H1 (cell line): ENCODE measurements around the gene RPL12. TPM values are rescaled to one million over a fixed set of nuclear protein-coding genes. Genes with fewer than 3 reads are reported as not detected.
A peak's percentile ranks its signal among the peaks of the same experiment; 100 is the strongest.

Source experiments
- CTCF ChIA-PET: fragments of 300-600 bp; sonication (Branson Sonifier 250); formaldehyde crosslinking; loops from one replicate; lab custom pipeline; 2021; ENCODE audit not compliant: partially characterized antibody; lab: Charles Lee
- POLR2A ChIA-PET: fragments of 300-600 bp; sonication (Branson Sonifier 250); formaldehyde crosslinking; loops from one replicate; lab custom pipeline; 2021; ENCODE audit warnings: inconsistent platforms; ENCODE audit not compliant: partially characterized antibody; lab: Charles Lee
- DNase-seq, 2 experiments: peaks; one replicate each; pipeline versions ENCODE4 v3.0.0 to v3.0.0-alpha.2; 2010 to 2022; ENCODE audit warnings: low spot score in 2 of 2, low read depth in 1 of 2, mixed read lengths in 1 of 2
- FAIRE-seq: peaks from 2 replicates; lab custom pipeline; 2011; peaks lifted over from hg19 to GRCh38; lab: Jason Lieb, UNC
- H2AFZ ChIP-seq: 2 replicates; pipeline ENCODE4 v1.8.1; 2012; ENCODE audit warnings: low read length, inconsistent platforms
- H2AK5ac ChIP-seq: 2 replicates; pipeline ENCODE4 v1.6.1; 2013; ENCODE audit warnings: low read depth, low read length
- H2BK120ac ChIP-seq: replicated peaks from 2 replicates; pipeline ENCODE3; 2013; ENCODE audit warnings: low read depth, low read length, inconsistent platforms
- H2BK12ac ChIP-seq: 2 replicates; pipeline ENCODE4 v1.6.1; 2013; ENCODE audit warnings: low read depth, low read length
- H2BK15ac ChIP-seq: 2 replicates; pipeline ENCODE4 v1.6.1; 2013; ENCODE audit warnings: low read length
- H2BK20ac ChIP-seq: 2 replicates; pipeline ENCODE4 v1.6.1; 2013; ENCODE audit warnings: low read length
- H2BK5ac ChIP-seq: 2 replicates; pipeline ENCODE4 v1.6.1; 2013; ENCODE audit warnings: low read depth, low read length
- H3K14ac ChIP-seq: 2 replicates; pipeline ENCODE4 v1.6.1; 2013; ENCODE audit warnings: inconsistent platforms; ENCODE audit not compliant: insufficient read length
- H3K18ac ChIP-seq: 2 replicates; pipeline ENCODE4 v1.6.1; 2013; ENCODE audit warnings: low read length; ENCODE audit errors: extremely low read depth
- H3K23ac ChIP-seq: 2 replicates; pipeline ENCODE4 v1.6.1; 2013; ENCODE audit warnings: inconsistent platforms; ENCODE audit not compliant: insufficient read length
- H3K23me2 ChIP-seq: 2 replicates; pipeline ENCODE4 v1.6.1; 2013; ENCODE audit warnings: low read depth, low read length
- H3K27ac ChIP-seq: 2 replicates; pipeline ENCODE4 v1.6.1; 2011; ENCODE audit warnings: low read depth, low read length, inconsistent platforms
- H3K27me3 ChIP-seq, 4 experiments: replicated peaks in 1 of 4; 1 replicate in 1 of 4; 2 replicates in 3 of 4; pipeline versions ENCODE4 v1.6.1 to v1.8.1; 2011 to 2013; ENCODE audit warnings: low read length in 3 of 4, mild to moderate bottlenecking in 3 of 4, inconsistent platforms in 2 of 4, mixed read lengths in 2 of 4, moderate library complexity in 1 of 4; ENCODE audit not compliant: control insufficient read depth in 3 of 4, insufficient read depth in 3 of 4; ENCODE audit errors: extremely low read depth in 1 of 4
- H3K36me3 ChIP-seq, 4 experiments: 2 replicates each; pipeline versions ENCODE4 v1.6.1 to v1.8.1; 2011 to 2013; ENCODE audit warnings: mild to moderate bottlenecking in 4 of 4, low read length in 3 of 4, moderate library complexity in 2 of 4, control low read depth in 1 of 4, inconsistent platforms in 1 of 4; ENCODE audit not compliant: insufficient read depth in 4 of 4, control insufficient read depth in 2 of 4
- H3K4ac ChIP-seq: replicated peaks from 2 replicates; pipeline ENCODE3; 2013; ENCODE audit warnings: low read length, low read depth, mixed read lengths, inconsistent platforms; ENCODE audit not compliant: insufficient read length
- H3K4me1 ChIP-seq, 4 experiments: replicated peaks in 1 of 4; 1 replicate in 1 of 4; 2 replicates in 3 of 4; pipeline versions ENCODE4 v1.6.1 to v1.8.1; 2011 to 2013; ENCODE audit warnings: low read length in 3 of 4, inconsistent platforms in 2 of 4, mixed read lengths in 1 of 4; ENCODE audit not compliant: insufficient read depth in 4 of 4, control insufficient read depth in 3 of 4
- H3K4me2 ChIP-seq, 2 experiments: 2 replicates each; pipeline versions ENCODE4 v1.6.1 to v1.8.1; 2011 to 2013; ENCODE audit warnings: low read depth in 2 of 2, low read length in 2 of 2, control low read depth in 1 of 2, inconsistent platforms in 1 of 2, mild to moderate bottlenecking in 1 of 2; ENCODE audit not compliant: insufficient read depth in 1 of 2
- H3K4me3 ChIP-seq, 4 experiments: fragments of 200-600, 300-600 bp in 1 of 4; sonication (generic), shearing (Covaris generic), sonication (Bioruptor Twin) in 1 of 4; 2 replicates each; pipeline versions ENCODE4 v1.5.1 to v1.8.1; 2011 to 2016; ENCODE audit warnings: low read length in 4 of 4, low read depth in 3 of 4, control low read depth in 2 of 4, inconsistent platforms in 2 of 4, mild to moderate bottlenecking in 2 of 4, mixed read lengths in 1 of 4, moderate library complexity in 1 of 4; ENCODE audit not compliant: insufficient read depth in 2 of 4; ENCODE audit errors: extremely low read depth in 1 of 4
- H3K56ac ChIP-seq: replicated peaks from 2 replicates; pipeline ENCODE3; 2013; ENCODE audit warnings: low read depth, mild to moderate bottlenecking, mixed read lengths, low read length, inconsistent platforms; ENCODE audit not compliant: insufficient read length
- H3K79me1 ChIP-seq: 2 replicates; pipeline ENCODE4 v1.6.1; 2013; ENCODE audit warnings: low read depth, low read length, control low read depth
- H3K79me2 ChIP-seq, 2 experiments: 2 replicates each; pipeline versions ENCODE4 v1.6.1 to v1.8.1; 2012 to 2013; ENCODE audit warnings: low read length in 2 of 2, mild to moderate bottlenecking in 2 of 2, inconsistent platforms in 1 of 2; ENCODE audit not compliant: insufficient read depth in 2 of 2, control insufficient read depth in 1 of 2
- H3K9ac ChIP-seq, 4 experiments: replicated peaks in 1 of 4; 1 replicate in 1 of 4; 2 replicates in 3 of 4; pipeline versions ENCODE4 v1.6.1 to v1.8.1; 2011 to 2013; ENCODE audit warnings: low read depth in 3 of 4, low read length in 3 of 4, control low read depth in 2 of 4, mild to moderate bottlenecking in 2 of 4, moderate library complexity in 2 of 4, inconsistent platforms in 1 of 4; ENCODE audit errors: extremely low read depth in 1 of 4
- H3K9me3 ChIP-seq, 2 experiments: 2 replicates each; pipeline versions ENCODE4 v1.6.1 to v1.8.1; 2012 to 2013; ENCODE audit warnings: mild to moderate bottlenecking in 2 of 2, moderate library complexity in 2 of 2, control low read depth in 1 of 2, inconsistent platforms in 1 of 2, low read depth in 1 of 2, low read length in 1 of 2, mixed read lengths in 1 of 2; ENCODE audit not compliant: insufficient read depth in 2 of 2
- H4K20me1 ChIP-seq, 2 experiments: replicated peaks in 1 of 2; 2 replicates each; pipeline versions ENCODE3 to v1.8.1; 2011 to 2013; ENCODE audit warnings: inconsistent platforms in 2 of 2, low read length in 2 of 2, mild to moderate bottlenecking in 1 of 2; ENCODE audit not compliant: insufficient read depth in 2 of 2, control insufficient read depth in 1 of 2
- H4K5ac ChIP-seq: 2 replicates; pipeline ENCODE4 v1.6.1; 2013; ENCODE audit warnings: low read length, low read depth, mixed read lengths, inconsistent platforms; ENCODE audit not compliant: insufficient read length
- H4K8ac ChIP-seq: 2 replicates; pipeline ENCODE4 v1.8.0; 2013; ENCODE audit warnings: mild to moderate bottlenecking, moderate library complexity, low read length, inconsistent platforms; ENCODE audit not compliant: insufficient read depth; ENCODE audit errors: extremely low read depth
- H4K91ac ChIP-seq: replicated peaks from 2 replicates; pipeline ENCODE3; 2013; ENCODE audit warnings: low read length, mixed read lengths, inconsistent platforms; ENCODE audit not compliant: insufficient read length
- CTBP2 ChIP-seq: IDR thresholded peaks from 2 replicates; pipeline ENCODE4 v1.7.0; 2011; ENCODE audit warnings: borderline replicate concordance, mild to moderate bottlenecking, moderate library complexity, mixed read lengths, low read length; ENCODE audit not compliant: insufficient read depth, insufficient read length
- HDAC6 ChIP-seq: IDR thresholded peaks from one replicate; pipeline ENCODE4 v1.7.1; 2012; ENCODE audit warnings: low read depth, mild to moderate bottlenecking, inconsistent platforms, low read length, moderate library complexity
- PHF8 ChIP-seq: fragments of 200-600 bp; sonication (generic); conservative IDR thresholded peaks from 2 replicates; pipeline ENCODE4 v1.7.1; 2012; ENCODE audit warnings: low read depth, mild to moderate bottlenecking, inconsistent platforms, low read length, moderate library complexity
- POLR2AphosphoS5 ChIP-seq: IDR thresholded peaks from 2 replicates; pipeline ENCODE4 v1.6.1; 2011; ENCODE audit warnings: low read depth, low read length
- RFX5 ChIP-seq: IDR thresholded peaks from 2 replicates; pipeline ENCODE4 v1.6.1; 2011; ENCODE audit warnings: low read depth, low read length, improper control_type of control experiment, borderline replicate concordance
- RNF2 ChIP-seq: fragments of 200-900, 300-1000 bp; sonication (generic); IDR thresholded peaks from 2 replicates; pipeline ENCODE4 v1.7.1; 2016; ENCODE audit warnings: borderline replicate concordance, low read depth, mild to moderate bottlenecking, antibody characterized with exemption, low read length; ENCODE audit not compliant: poor library complexity, severe bottlenecking; ENCODE audit errors: missing control alignments
- SIN3A ChIP-seq, 2 experiments: IDR thresholded peaks in 1 of 2; conservative IDR thresholded peaks in 1 of 2; 2 replicates each; pipeline ENCODE4 v1.6.1; 2011 to 2012; ENCODE audit warnings: low read length in 2 of 2, improper control_type of control experiment in 1 of 2, low read depth in 1 of 2, mild to moderate bottlenecking in 1 of 2
- TAF7 ChIP-seq: optimal IDR thresholded peaks from 2 replicates; pipeline ENCODE3; 2011; ENCODE audit warnings: low read depth, mild to moderate bottlenecking, inconsistent platforms, low read length, moderate library complexity, borderline replicate concordance
- WGBS, 2 experiments: shearing (Covaris generic) in 1 of 2; methylation state at CpG; one replicate each; pipeline versions ENCODE4 v1.1.6 to v1.1.7; 2013 to 2015; ENCODE audit warnings: low lambda C conversion rate in 2 of 2, mixed read lengths in 2 of 2, inconsistent platforms in 1 of 2, low coverage in 1 of 2, missing lambda C conversion rate in 1 of 2; ENCODE audit not compliant: insufficient replicate concordance in 2 of 2, insufficient coverage in 1 of 2, insufficient read length in 1 of 2; ENCODE audit errors: extremely low coverage in 1 of 2, missing lambda C conversion rate in 1 of 2; 5-methylcytosine and 5-hydroxymethylcytosine counted together
- polyA plus RNA-seq, 7 experiments: library from polyadenylated mRNA; depleted of rRNA in 3 of 7; stranded (reverse) in 5 of 7; unstranded in 2 of 7; fragments of >200 nt in 5 of 7; fragments of 200-250 nt in 2 of 7; gene quantifications; 1 replicate in 5 of 7; 2 replicates in 1 of 7; 4 replicates in 1 of 7; pipeline versions ENCODE4 v1.2.1 to v1.2.3, GENCODE V29; 2011 to 2013; ENCODE audit warnings: missing spikeins in 2 of 7, mixed read lengths in 2 of 7
- total RNA-seq: library from RNA; stranded (reverse); fragmentation: NEBNext Ultra II Directional; extraction: Animal tissue kit (Norgen Biotek cat#: 25700); gene quantifications from 2 replicates; pipeline ENCODE4 v1.2.1, GENCODE V29; 2021

RPL12 gene
- total and polyA plus RNA-seq, 2 of the 8 experiments (the other 6 are each of a cell fraction or from before 2014, with no cell fraction given) = 1,993 to 4,892 TPM

GRCh38 chr9:127446713-127447415 lies 4.3 kb downstream of the RPL12 start:
- Histone ChIP-seq H2BK15ac (no peak overlapping the region), H3K9ac (no peak overlapping the region), H2AFZ (no peak overlapping the region), H2AK5ac (no peak overlapping the region), H3K56ac (no peak overlapping the region), H2BK20ac (no peak overlapping the region), H3K27ac (no peak overlapping the region), H3K4ac (no peak overlapping the region), H3K23ac (no peak overlapping the region), H2BK12ac (no peak overlapping the region), H3K27me3 (no peaks in the 10 kb centered on the region), H3K4me2 (no peak overlapping the region), H3K14ac (no peak overlapping the region), H2BK5ac (no peak overlapping the region), H3K18ac (no peak overlapping the region), H2BK120ac (no peak overlapping the region), H3K79me1 (peaks cover 7% of the 10 kb centered on the region; the same call in 1 of the 2 replicates), H3K79me2 (peaks cover 17 to 33% of the 10 kb centered on the region in 2 experiments), H4K8ac (no peak overlapping the region), H3K4me1 (peaks cover 0 to 4% (median under 1%) of the 10 kb centered on the region in 4 experiments; a peak in 2 of 7 replicates), H3K9me3 (0 out of 4 replicates have a peak, but pooled peaks cover 0 to 5% of the 10 kb centered on the region in 2 experiments), H4K91ac (no peak overlapping the region), H4K5ac (no peak overlapping the region), H3K23me2 (peaks cover 14% of the 10 kb centered on the region), H3K4me3 (no peak overlapping the region), H4K20me1 (peaks cover 20 to 29% of the 10 kb centered on the region in 2 experiments), H3K36me3 (peaks cover 35 to 73% (median 58%) of the 10 kb centered on the region in 4 experiments)
- no peak for DNase-seq
- no peak for FAIRE-seq
- ChIA-PET POLR2A (interaction anchor here (0.7 to 6.7 kb wide), 18 partner anchors 8 to 1226 kb away, joined by 3 to 59 read pairs (median 4); partner anchors contain the start of gene ZNF79), CTCF (interaction anchor here (0.9 to 1.3 kb wide), 2 partner anchors 8 to 27 kb away, joined by 3 read pairs; no protein-coding TSS in a partner anchor)
- WGBS, 2 experiments = 93% methylated on average over 7 of the region's 7 CpGs; no CpG with 5 or more reads in 1 of the 2 experiments
- TF ChIP-seq PHF8 = no peak
- TF ChIP-seq SIN3A (conservative IDR thresholded peaks at IDR 0.05 in 1 of 2, IDR thresholded peaks at IDR 0.05 in 1 of 2; ENCODE audit: low read depth in 1 of 2, low read length in 2 of 2) = no peak
- TF ChIP-seq TAF7 = no peak
- no peak for TF ChIP-seq HDAC6
- no peak for TF ChIP-seq RFX5
- no peak for TF ChIP-seq RNF2
- no peak for TF ChIP-seq CTBP2
- TF ChIP-seq POLR2AphosphoS5 = peak; percentile 46; the same call in 1 of the 2 replicates
